ENCODE results near the gene CALD1. TPM values are rescaled to one million over a fixed set of nuclear protein-coding genes. Genes with fewer than 3 reads are reported as not detected.

Gene CALD1
- total RNA-seq, 1 experiment from 2014 or later: 22.1 TPM

DNA sequence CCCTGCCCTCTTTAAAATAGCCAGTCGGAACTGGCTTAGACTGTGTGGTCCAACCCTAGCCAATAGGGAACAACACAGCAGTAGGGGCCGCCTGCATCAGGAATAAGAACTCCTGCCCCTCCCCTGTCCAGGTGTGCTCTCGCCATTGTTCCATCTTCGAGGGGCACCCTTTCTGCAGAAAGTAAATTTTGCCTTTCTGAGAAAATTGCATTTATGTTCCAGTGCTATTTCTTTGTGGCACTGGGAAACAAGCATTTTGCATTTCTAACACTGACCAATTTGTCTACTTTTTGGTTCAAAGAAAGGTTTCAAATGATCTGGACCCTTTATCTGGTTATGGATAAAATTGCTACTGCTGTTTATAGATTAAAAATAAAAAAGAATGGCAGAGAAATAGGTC, 116.6 kb downstream of the CALD1 start:
- no peak overlapping the region for H3K4me2 ChIP-seq (ENCODE audit: low read length)
- DNase-seq (no peak), ATAC-seq (no peak)
- H2AFZ ChIP-seq (ENCODE audit: low read length): no peak overlapping the region
- H3K36me3 ChIP-seq (ENCODE audit: low read depth, low read length): peaks cover 25% of the 10 kb centered on the region
- TF ChIP-seq CTCF (conservative IDR thresholded peaks at IDR 0.05; ENCODE audit: low read depth, low read length) (no peak), EZH2phosphoT487 (IDR thresholded peaks at IDR 0.05; ENCODE audit: borderline replicate concordance, low read length) (no peak), EZH2 (IDR thresholded peaks at IDR 0.05; ENCODE audit: low read length, unreplicated experiment) (no peak)
- POLR2A ChIA-PET (ENCODE audit: unreplicated experiment): no interaction called here
- intact Hi-C loops (cut with micrococcal nuclease): no loop called here
- peaks cover 53% of the 10 kb centered on the region for H3K79me2 ChIP-seq (ENCODE audit: low read length)
- no peak overlapping the region for H3K9ac ChIP-seq (ENCODE audit: low read length)
- peaks cover 5% of the 10 kb centered on the region; the same call in 1 of the 2 replicates for H4K20me1 ChIP-seq (ENCODE audit: low read length)
- H3K27me3 ChIP-seq (ENCODE audit: low read length): no peaks in the 10 kb centered on the region
- CTCF ChIA-PET: no interaction called here
- H3K9me2 ChIP-seq (replicated peaks; ENCODE audit: low read length): no peaks in the 10 kb centered on the region
- no peak overlapping the region for H3K27ac ChIP-seq (ENCODE audit: low read length)
- H3K4me1 ChIP-seq (ENCODE audit: insufficient read depth, low read length): peaks cover 27% of the 10 kb centered on the region
- H3K4me3 ChIP-seq (ENCODE audit: low read length): no peak overlapping the region
- peaks cover 8% of the 10 kb centered on the region for H3K9me3 ChIP-seq (ENCODE audit: low read length)
- H3F3A ChIP-seq (ENCODE audit: low read length, unreplicated experiment): no peaks in the 10 kb centered on the region
- no TSS peak for BruUV-seq (replicated peaks)

DNA sequence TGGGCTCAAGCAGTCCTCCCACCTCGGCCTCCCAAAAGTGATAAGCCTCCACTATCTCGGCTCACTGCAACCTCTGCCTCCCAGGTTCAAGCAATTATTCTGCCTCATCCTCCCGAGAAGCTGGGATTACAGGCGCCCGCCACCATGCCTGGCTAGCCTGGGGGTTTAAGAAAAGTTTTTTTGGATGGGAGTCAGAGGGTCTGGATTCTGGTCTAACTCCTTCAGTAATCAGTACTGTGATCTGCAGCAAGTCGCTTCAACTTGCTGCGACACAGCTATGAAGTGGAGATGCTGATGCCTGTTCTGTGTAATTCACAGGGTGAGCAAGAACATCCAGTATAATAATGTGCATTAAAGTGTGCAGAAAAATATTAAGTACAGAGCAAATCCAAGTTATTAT, 118.5 kb downstream of the CALD1 start:
- ATAC-seq (no peak), DNase-seq (no peak)
- Histone ChIP-seq H3K79me2 (ENCODE audit: low read length) (peaks cover 44% of the 10 kb centered on the region), H3K9ac (ENCODE audit: low read length) (no peak overlapping the region), H3K27me3 (ENCODE audit: low read length) (no peaks in the 10 kb centered on the region), H3K4me1 (ENCODE audit: insufficient read depth, low read length) (peaks cover 15% of the 10 kb centered on the region), H4K20me1 (ENCODE audit: low read length) (peaks cover 5% of the 10 kb centered on the region; the same call in 1 of the 2 replicates), H2AFZ (ENCODE audit: low read length) (no peak overlapping the region), H3K27ac (ENCODE audit: low read length) (no peak overlapping the region), H3K9me3 (ENCODE audit: low read length) (peaks cover 8% of the 10 kb centered on the region), H3F3A (ENCODE audit: low read length, unreplicated experiment) (no peaks in the 10 kb centered on the region), H3K9me2 (replicated peaks; ENCODE audit: low read length) (no peaks in the 10 kb centered on the region), H3K4me3 (ENCODE audit: low read length) (no peak overlapping the region), H3K36me3 (ENCODE audit: low read depth, low read length) (peaks cover 27% of the 10 kb centered on the region), H3K4me2 (ENCODE audit: low read length) (no peak overlapping the region)
- POLR2A ChIA-PET (ENCODE audit: unreplicated experiment): no interaction called here
- TF ChIP-seq EZH2phosphoT487 (IDR thresholded peaks at IDR 0.05; ENCODE audit: borderline replicate concordance, low read length) (no peak), CTCF (conservative IDR thresholded peaks at IDR 0.05; ENCODE audit: low read depth, low read length) (no peak), EZH2 (IDR thresholded peaks at IDR 0.05; ENCODE audit: low read length, unreplicated experiment) (no peak)
- intact Hi-C loops (cut with micrococcal nuclease): no loop called here
- CTCF ChIA-PET: no interaction called here
- no TSS peak for BruUV-seq (replicated peaks)

DNA sequence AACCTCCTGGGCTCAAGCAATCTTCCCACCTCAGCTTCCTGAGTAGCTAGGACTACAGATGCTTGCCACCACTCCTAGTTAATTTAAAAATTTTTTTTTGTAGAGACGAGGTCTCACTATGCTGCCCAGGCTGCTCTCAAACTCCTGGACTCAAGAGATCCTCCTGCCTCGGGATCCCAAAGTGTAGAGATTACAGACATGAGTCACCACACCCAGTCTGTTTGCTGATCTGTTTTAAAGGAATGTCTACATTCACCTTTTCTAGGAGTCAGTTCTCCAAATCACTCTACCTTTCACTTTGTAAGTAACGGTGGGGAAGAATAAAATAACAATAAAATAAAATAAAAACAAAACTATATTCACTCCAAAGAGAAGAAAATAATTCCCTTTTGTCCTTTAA, 120.3 kb downstream of the CALD1 start:
- H3K9me3 ChIP-seq (ENCODE audit: low read length): peaks cover 8% of the 10 kb centered on the region
- ATAC-seq (peak; percentile 96), DNase-seq (peak; percentile 71)
- H3K9me2 ChIP-seq (replicated peaks; ENCODE audit: low read length): no peaks in the 10 kb centered on the region
- H3K79me2 ChIP-seq (ENCODE audit: low read length): peaks cover 27% of the 10 kb centered on the region
- TF ChIP-seq EZH2phosphoT487 (IDR thresholded peaks at IDR 0.05; ENCODE audit: borderline replicate concordance, low read length) (no peak), CTCF (conservative IDR thresholded peaks at IDR 0.05; ENCODE audit: low read depth, low read length) (no peak), EZH2 (IDR thresholded peaks at IDR 0.05; ENCODE audit: low read length, unreplicated experiment) (no peak)
- H3K27ac ChIP-seq (ENCODE audit: low read length): no peak overlapping the region
- peaks cover 22% of the 10 kb centered on the region for H3K36me3 ChIP-seq (ENCODE audit: low read depth, low read length)
- ChIA-PET CTCF (no interaction called here), POLR2A (ENCODE audit: unreplicated experiment) (no interaction called here)
- peak overlapping the region; percentile 18 for H3K4me2 ChIP-seq (ENCODE audit: low read length)
- no peak overlapping the region for H3K9ac ChIP-seq (ENCODE audit: low read length)
- no peak overlapping the region for H2AFZ ChIP-seq (ENCODE audit: low read length)
- intact Hi-C loops (cut with micrococcal nuclease): no loop called here
- peaks cover 14% of the 10 kb centered on the region for H3K4me1 ChIP-seq (ENCODE audit: insufficient read depth, low read length)
- peaks cover 5% of the 10 kb centered on the region; the same call in 1 of the 2 replicates for H4K20me1 ChIP-seq (ENCODE audit: low read length)
- H3K4me3 ChIP-seq (ENCODE audit: low read length): no peak overlapping the region
- no peaks in the 10 kb centered on the region for H3K27me3 ChIP-seq (ENCODE audit: low read length)
- BruUV-seq (replicated peaks): no TSS peak
- H3F3A ChIP-seq (ENCODE audit: low read length, unreplicated experiment): no peaks in the 10 kb centered on the region

All from PC-3 (cell line).